ENCODE data around the gene LRP6. TPM values are rescaled to one million over a fixed set of nuclear protein-coding genes. Genes with fewer than 3 reads are reported as not detected.

Gene LRP6
- polyA plus RNA-seq, 1 donor from 2014 or later: 33.5 TPM

GRCh38 chr12:12266389-12266872 is 413 bp downstream of the LRP6 start:
- Histone ChIP-seq H3K4me2 (ENCODE audit: low read length) (peak overlapping the region; percentile 85), H3K9me3 (ENCODE audit: low read length) (no peaks in the 10 kb centered on the region), H3K27ac (ENCODE audit: low read length) (peak overlapping the region; percentile 99), H3K9me2 (ENCODE audit: insufficient read depth, low read length) (no peaks in the 10 kb centered on the region), H3F3A (ENCODE audit: insufficient read depth, low read length, poor library complexity, severe bottlenecking) (no peaks in the 10 kb centered on the region), H3K27me3 (ENCODE audit: insufficient read depth, low read depth, low read length) (no peaks in the 10 kb centered on the region), H3K9ac (ENCODE audit: low read length) (peak overlapping the region; percentile 98), H3K79me2 (replicated peaks; ENCODE audit: insufficient read depth, low read length) (peaks cover 47% of the 10 kb centered on the region), H3K36me3 (ENCODE audit: insufficient read depth, low read length) (no peaks in the 10 kb centered on the region), H2AFZ (ENCODE audit: low read depth, low read length) (peak overlapping the region; percentile 95), H4K20me1 (ENCODE audit: insufficient read depth) (peaks cover 4% of the 10 kb centered on the region), H3K4me3 (ENCODE audit: low read length) (peak overlapping the region; percentile 93)
- TF ChIP-seq MXI1 (conservative IDR thresholded peaks at IDR 0.05; ENCODE audit: poor library complexity, severe bottlenecking) (no peak), SMC3 (conservative IDR thresholded peaks at IDR 0.05; ENCODE audit: poor library complexity) (peak; percentile 55), TAF1 (IDR thresholded peaks at IDR 0.05; ENCODE audit: low read depth) (no peak), EZH2 (IDR thresholded peaks at IDR 0.05; ENCODE audit: borderline replicate concordance, insufficient read depth, low read length, poor library complexity, severe bottlenecking) (no peak), RAD21 (conservative IDR thresholded peaks at IDR 0.05) (peak; percentile 34), EP300 (conservative IDR thresholded peaks at IDR 0.05; ENCODE audit: poor library complexity, severe bottlenecking) (no peak), POLR2AphosphoS5 (IDR thresholded peaks at IDR 0.05) (no peak)
- TF ChIP-seq, protein P1, sequence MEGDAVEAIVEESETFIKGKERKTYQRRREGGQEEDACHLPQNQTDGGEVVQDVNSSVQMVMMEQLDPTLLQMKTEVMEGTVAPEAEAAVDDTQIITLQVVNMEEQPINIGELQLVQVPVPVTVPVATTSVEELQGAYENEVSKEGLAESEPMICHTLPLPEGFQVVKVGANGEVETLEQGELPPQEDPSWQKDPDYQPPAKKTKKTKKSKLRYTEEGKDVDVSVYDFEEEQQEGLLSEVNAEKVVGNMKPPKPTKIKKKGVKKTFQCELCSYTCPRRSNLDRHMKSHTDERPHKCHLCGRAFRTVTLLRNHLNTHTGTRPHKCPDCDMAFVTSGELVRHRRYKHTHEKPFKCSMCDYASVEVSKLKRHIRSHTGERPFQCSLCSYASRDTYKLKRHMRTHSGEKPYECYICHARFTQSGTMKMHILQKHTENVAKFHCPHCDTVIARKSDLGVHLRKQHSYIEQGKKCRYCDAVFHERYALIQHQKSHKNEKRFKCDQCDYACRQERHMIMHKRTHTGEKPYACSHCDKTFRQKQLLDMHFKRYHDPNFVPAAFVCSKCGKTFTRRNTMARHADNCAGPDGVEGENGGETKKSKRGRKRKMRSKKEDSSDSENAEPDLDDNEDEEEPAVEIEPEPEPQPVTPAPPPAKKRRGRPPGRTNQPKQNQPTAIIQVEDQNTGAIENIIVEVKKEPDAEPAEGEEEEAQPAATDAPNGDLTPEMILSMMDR (IDR thresholded peaks at IDR 0.05; ENCODE audit: poor library complexity, severe bottlenecking): no peak
- TF ChIP-seq, protein P2, sequence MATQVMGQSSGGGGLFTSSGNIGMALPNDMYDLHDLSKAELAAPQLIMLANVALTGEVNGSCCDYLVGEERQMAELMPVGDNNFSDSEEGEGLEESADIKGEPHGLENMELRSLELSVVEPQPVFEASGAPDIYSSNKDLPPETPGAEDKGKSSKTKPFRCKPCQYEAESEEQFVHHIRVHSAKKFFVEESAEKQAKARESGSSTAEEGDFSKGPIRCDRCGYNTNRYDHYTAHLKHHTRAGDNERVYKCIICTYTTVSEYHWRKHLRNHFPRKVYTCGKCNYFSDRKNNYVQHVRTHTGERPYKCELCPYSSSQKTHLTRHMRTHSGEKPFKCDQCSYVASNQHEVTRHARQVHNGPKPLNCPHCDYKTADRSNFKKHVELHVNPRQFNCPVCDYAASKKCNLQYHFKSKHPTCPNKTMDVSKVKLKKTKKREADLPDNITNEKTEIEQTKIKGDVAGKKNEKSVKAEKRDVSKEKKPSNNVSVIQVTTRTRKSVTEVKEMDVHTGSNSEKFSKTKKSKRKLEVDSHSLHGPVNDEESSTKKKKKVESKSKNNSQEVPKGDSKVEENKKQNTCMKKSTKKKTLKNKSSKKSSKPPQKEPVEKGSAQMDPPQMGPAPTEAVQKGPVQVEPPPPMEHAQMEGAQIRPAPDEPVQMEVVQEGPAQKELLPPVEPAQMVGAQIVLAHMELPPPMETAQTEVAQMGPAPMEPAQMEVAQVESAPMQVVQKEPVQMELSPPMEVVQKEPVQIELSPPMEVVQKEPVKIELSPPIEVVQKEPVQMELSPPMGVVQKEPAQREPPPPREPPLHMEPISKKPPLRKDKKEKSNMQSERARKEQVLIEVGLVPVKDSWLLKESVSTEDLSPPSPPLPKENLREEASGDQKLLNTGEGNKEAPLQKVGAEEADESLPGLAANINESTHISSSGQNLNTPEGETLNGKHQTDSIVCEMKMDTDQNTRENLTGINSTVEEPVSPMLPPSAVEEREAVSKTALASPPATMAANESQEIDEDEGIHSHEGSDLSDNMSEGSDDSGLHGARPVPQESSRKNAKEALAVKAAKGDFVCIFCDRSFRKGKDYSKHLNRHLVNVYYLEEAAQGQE (IDR thresholded peaks at IDR 0.05; ENCODE audit: borderline replicate concordance): peak; percentile 85

DNA sequence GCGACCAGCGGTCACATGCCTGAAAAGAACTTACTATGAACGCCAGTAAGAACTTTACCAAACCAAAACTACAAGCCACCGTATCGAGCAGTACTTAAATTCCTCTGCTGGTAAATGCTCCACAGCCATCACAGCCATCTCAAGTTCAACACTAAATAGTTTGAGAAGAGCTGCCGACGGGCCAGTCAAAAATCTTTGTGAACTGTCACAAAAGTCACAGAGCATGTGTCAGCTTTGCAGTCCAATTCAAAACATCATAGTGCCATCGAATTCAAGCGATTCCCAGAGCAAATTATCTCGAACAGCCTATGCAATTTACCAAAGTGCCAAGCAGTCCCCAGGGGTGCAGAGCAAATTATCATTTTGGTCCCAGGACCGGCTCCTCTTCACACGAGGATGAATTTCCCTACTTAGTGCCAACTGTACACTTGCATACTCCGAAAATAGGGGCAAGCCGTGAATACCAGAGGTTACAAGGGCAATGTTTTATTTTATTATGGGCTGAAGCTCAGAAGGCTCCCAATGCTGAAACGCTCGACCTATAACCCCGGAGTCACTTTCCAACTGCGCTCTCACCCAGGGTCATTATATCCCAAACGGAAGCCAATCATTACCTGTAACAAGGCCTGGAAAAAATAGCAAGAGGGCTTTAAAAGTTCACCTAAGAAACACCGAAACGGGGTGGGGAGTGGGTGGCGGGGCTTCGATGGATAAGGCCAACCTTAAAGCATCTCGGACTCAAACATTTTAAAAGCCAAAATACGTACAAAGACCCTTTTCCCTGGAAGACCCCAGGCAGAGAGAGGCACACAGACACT is 1.1 kb downstream of the LRP6 start:
- Histone ChIP-seq H3K9ac (ENCODE audit: low read length) (peak overlapping the region; percentile 98), H3K9me3 (ENCODE audit: low read length) (no peaks in the 10 kb centered on the region), H3K4me2 (ENCODE audit: low read length) (peak overlapping the region; percentile 85), H3K9me2 (ENCODE audit: insufficient read depth, low read length) (no peaks in the 10 kb centered on the region), H3F3A (ENCODE audit: insufficient read depth, low read length, poor library complexity, severe bottlenecking) (no peaks in the 10 kb centered on the region), H4K20me1 (ENCODE audit: insufficient read depth) (peaks cover 4% of the 10 kb centered on the region), H3K27me3 (ENCODE audit: insufficient read depth, low read depth, low read length) (no peaks in the 10 kb centered on the region), H3K4me3 (ENCODE audit: low read length) (peak overlapping the region; percentile 93), H3K79me2 (replicated peaks; ENCODE audit: insufficient read depth, low read length) (peaks cover 53% of the 10 kb centered on the region), H3K36me3 (ENCODE audit: insufficient read depth, low read length) (no peaks in the 10 kb centered on the region), H2AFZ (ENCODE audit: low read depth, low read length) (peak overlapping the region; percentile 95), H3K27ac (ENCODE audit: low read length) (peak overlapping the region; percentile 99)
- TF ChIP-seq MXI1 (conservative IDR thresholded peaks at IDR 0.05; ENCODE audit: poor library complexity, severe bottlenecking): peak; percentile 58
- TF ChIP-seq SMC3 (conservative IDR thresholded peaks at IDR 0.05; ENCODE audit: poor library complexity): no peak
